Neuron (in vitro differentiated cells): ENCODE data around the gene PFN4.
A peak's percentile ranks its signal among the peaks of the same experiment; 100 is the strongest.
"Not testable (repeated sequence)": the region's sequence is repeated elsewhere in the genome, so short reads cannot be mapped to it uniquely, and the experiment has no call there.

Experiments
- H2AFZ ChIP-seq: one replicate; pipeline ENCODE4 v1.6.1; 2013; ENCODE audit warnings: low read depth, mild to moderate bottlenecking, inconsistent platforms, low read length, moderate library complexity
- H3K27me3 ChIP-seq: one replicate; pipeline ENCODE4 v1.6.1; 2013; ENCODE audit warnings: low read length; ENCODE audit not compliant: insufficient read depth
- H3K36me3 ChIP-seq: one replicate; pipeline ENCODE4 v1.6.1; 2013; ENCODE audit warnings: low read length; ENCODE audit not compliant: insufficient read depth
- H3K4me1 ChIP-seq: one replicate; pipeline ENCODE4 v1.6.1; 2013; ENCODE audit warnings: low read length; ENCODE audit not compliant: insufficient read depth
- H3K4me3 ChIP-seq: 2 replicates; pipeline ENCODE4 v1.5.1; 2013; ENCODE audit warnings: mild to moderate bottlenecking, low read length, moderate library complexity
- H3K9me3 ChIP-seq: one replicate; pipeline ENCODE4 v1.6.1; 2013; ENCODE audit warnings: low read length

The PFN4 gene

DNA sequence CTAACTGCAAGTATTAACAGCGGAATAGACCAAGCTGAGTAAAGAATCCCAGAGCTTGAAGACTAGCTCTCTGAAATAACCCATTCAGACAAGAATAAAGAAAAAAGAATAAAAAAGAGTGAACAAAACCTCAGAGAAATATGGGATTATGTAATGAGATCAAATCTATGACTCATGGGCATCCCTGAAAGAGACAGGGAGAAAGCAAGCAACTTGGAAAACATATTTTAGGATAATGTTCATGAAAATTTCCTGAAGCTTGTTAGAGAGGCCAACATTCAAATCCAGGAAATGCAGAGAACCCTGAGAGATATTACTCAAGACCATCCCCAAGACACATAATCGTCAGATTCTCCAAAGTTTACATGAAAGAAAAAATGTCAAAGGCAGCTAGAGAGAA is 17.3 kb downstream of the PFN4 start:
- no peaks in the 10 kb centered on the region for H3K27me3 ChIP-seq
- no peak overlapping the region for H3K4me3 ChIP-seq
- H3K4me1 ChIP-seq: no peaks in the 10 kb centered on the region
- no peaks in the 10 kb centered on the region for H3K36me3 ChIP-seq
- H3K9me3 ChIP-seq: peaks cover 12% of the 10 kb centered on the region
- no peak overlapping the region for H2AFZ ChIP-seq

GRCh38 chr2:24104906-24105305 is 18.2 kb downstream of the PFN4 start:
- H3K27me3 ChIP-seq: no peaks in the 10 kb centered on the region
- peaks cover 12% of the 10 kb centered on the region for H3K9me3 ChIP-seq
- no peak overlapping the region for H2AFZ ChIP-seq
- no peaks in the 10 kb centered on the region for H3K36me3 ChIP-seq
- no peaks in the 10 kb centered on the region for H3K4me1 ChIP-seq
- H3K4me3 ChIP-seq: no peak overlapping the region

DNA sequence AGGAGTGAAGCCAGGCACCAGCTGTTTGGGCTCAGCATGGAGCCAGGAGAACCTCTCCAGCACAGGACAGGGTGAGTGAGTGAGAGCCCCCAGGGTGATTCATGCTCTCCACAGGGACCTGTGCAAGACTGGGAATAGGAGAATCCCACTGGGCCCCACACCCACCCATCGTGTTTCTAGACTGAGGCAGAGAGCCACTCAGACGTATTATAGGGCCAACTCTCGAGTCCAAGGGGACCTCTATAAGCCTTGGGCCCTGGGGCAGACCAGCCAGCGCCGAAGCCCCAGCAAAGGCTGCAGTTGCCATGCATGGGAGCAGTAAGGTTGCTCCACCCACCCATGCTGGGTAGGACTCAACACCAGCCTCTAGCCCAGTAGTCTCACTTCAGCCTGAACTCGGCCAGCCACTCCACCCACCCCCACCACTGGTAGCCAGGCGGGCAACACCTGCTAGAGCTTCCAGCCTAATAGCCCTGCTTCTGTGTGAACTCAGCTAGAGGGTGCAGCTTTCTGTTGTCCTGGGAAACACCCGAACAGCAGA is 19.0 kb downstream of the PFN4 start:
- Histone ChIP-seq H3K4me1 (no peaks in the 10 kb centered on the region), H3K9me3 (peaks cover 12% of the 10 kb centered on the region), H2AFZ (no peak overlapping the region), H3K4me3 (no peak overlapping the region), H3K36me3 (no peaks in the 10 kb centered on the region), H3K27me3 (no peaks in the 10 kb centered on the region)

DNA sequence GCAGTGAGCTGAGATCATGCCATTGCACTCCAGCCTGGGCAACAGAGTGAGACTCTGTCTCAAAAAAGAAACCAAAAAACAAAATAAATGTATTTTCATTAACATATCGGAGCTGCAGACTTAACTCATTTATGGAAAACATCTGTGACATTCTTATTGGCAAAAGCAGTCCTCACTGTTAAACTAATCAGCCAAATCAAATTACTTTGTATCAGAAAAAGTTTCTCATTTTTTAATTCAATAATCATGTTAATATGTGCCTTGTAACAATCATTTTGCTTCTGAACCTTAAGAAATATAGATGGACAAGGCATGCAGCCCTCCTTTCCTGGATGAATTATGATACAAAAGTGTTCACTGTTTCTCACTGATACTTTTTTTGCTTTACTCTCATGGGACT is 20.5 kb downstream of the PFN4 start:
- Histone ChIP-seq H2AFZ (no peak overlapping the region), H3K4me3 (no peak overlapping the region), H3K27me3 (no peaks in the 10 kb centered on the region), H3K4me1 (no peaks in the 10 kb centered on the region), H3K9me3 (peaks cover 12% of the 10 kb centered on the region), H3K36me3 (no peaks in the 10 kb centered on the region)

DNA sequence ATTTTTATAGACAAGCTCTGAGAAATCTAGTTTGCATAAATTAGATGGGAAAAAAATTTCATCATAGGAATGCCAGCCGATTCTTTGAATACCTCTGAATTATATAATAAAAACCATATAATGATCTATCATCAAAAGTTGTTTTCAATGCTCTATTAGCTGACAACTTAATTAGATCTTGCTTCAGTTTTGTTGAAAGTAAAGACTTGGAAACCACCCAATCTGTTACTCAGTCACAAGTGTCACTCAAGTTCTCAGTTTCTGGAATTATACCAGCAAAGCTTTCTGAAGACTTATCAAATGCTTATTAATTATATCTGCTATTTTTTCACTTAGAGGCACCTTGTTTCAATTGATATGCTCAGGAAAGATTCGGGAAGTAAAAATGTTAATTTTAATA is 21.1 kb downstream of the PFN4 start:
- Histone ChIP-seq H2AFZ (no peak overlapping the region), H3K4me1 (no peaks in the 10 kb centered on the region), H3K9me3 (peaks cover 12% of the 10 kb centered on the region), H3K4me3 (no peak overlapping the region), H3K36me3 (no peaks in the 10 kb centered on the region), H3K27me3 (no peaks in the 10 kb centered on the region)

GRCh38 chr2:24100732-24101131 is 22.4 kb downstream of the PFN4 start:
- H3K4me3 ChIP-seq, H3K36me3 ChIP-seq, H3K27me3 ChIP-seq: not testable (repeated sequence)

GRCh38 chr2:24095171-24095677 is 27.9 kb downstream of the PFN4 start:
- not testable (repeated sequence) for H3K27me3 ChIP-seq, H2AFZ ChIP-seq, H3K4me3 ChIP-seq, H3K4me1 ChIP-seq, H3K9me3 ChIP-seq, H3K36me3 ChIP-seq

More at GRCh38 chr2:24100732-24101131, 22.4 kb downstream of the PFN4 start:
- H2AFZ ChIP-seq, H3K4me1 ChIP-seq: not testable (repeated sequence)
- peaks cover 11% of the 10 kb centered on the region for H3K9me3 ChIP-seq

- H3K4me3 ChIP-seq, H3K4me1 ChIP-seq, H3K36me3 ChIP-seq, H3K27me3 ChIP-seq, H3K9me3 ChIP-seq, H2AFZ ChIP-seq: not testable (repeated sequence)
Measured at GRCh38 chr2:24093270-24093669, 29.9 kb downstream of the PFN4 start.

DNA sequence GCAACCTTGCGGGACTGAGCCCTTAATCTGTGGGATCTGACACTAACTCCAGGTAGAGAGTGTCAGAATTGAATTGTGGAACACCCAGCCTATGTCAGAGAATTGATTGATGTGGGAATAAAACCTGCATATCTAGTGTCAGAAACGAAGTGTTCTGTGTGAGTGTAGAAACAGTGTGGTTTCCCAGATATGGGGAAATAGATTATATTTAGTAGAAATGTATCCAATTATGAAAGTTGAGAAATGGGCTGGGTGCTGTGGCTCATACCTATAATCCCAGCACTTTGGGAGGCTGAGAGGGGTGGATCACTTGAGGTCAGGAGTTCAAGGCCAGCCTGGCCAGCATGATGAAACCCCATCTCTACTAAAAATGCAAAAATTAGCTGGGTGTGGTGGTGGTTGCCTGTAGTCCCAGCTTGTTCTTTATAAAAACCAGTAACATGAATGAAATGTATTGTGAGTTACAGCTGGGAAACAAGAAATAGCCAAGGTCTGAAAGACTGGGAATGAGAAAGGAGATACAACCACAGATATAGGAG is 34.2 kb downstream of the PFN4 start:
- no peaks in the 10 kb centered on the region for H3K27me3 ChIP-seq
- no peaks in the 10 kb centered on the region for H3K9me3 ChIP-seq
- H3K36me3 ChIP-seq: no peaks in the 10 kb centered on the region
- peaks cover 5% of the 10 kb centered on the region for H3K4me1 ChIP-seq
- H3K4me3 ChIP-seq: no peak overlapping the region
- H2AFZ ChIP-seq: no peak overlapping the region

GRCh38 chr2:24087032-24087431 is 36.1 kb downstream of the PFN4 start:
- H3K4me3 ChIP-seq: no peak overlapping the region

GRCh38 chr2:24086241-24086640 is 36.9 kb downstream of the PFN4 start:
- Histone ChIP-seq H2AFZ (no peak overlapping the region), H3K9me3 (no peaks in the 10 kb centered on the region), H3K27me3 (no peaks in the 10 kb centered on the region), H3K4me1 (peaks cover 14% of the 10 kb centered on the region), H3K36me3 (peaks cover 9% of the 10 kb centered on the region), H3K4me3 (no peak overlapping the region)

More at GRCh38 chr2:24087032-24087431, 36.1 kb downstream of the PFN4 start:
- Histone ChIP-seq H3K36me3 (peaks cover 7% of the 10 kb centered on the region), H3K9me3 (no peaks in the 10 kb centered on the region), H2AFZ (no peak overlapping the region), H3K4me1 (peaks cover 14% of the 10 kb centered on the region), H3K27me3 (no peaks in the 10 kb centered on the region)

DNA sequence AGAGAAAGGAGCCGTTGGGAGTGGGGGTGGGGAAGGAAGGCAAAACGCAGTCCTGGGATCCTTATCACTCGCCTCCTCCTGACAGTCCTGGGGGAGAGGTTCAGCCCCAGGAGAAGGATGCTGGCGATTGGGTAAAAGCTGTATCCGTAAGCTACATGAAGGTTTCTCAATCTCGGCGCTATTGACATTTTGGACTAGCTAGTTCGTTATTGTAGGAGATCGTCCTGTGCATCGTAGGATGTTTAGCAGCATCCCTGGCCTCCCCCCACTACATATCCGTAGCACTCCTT is 38.0 kb downstream of the PFN4 start:
- Histone ChIP-seq H3K4me1 (peaks cover 14% of the 10 kb centered on the region), H3K4me3 (peak overlapping the region; percentile 61), H2AFZ (peak overlapping the region; percentile 20), H3K36me3 (peaks cover 17% of the 10 kb centered on the region), H3K9me3 (no peaks in the 10 kb centered on the region), H3K27me3 (no peaks in the 10 kb centered on the region)

DNA sequence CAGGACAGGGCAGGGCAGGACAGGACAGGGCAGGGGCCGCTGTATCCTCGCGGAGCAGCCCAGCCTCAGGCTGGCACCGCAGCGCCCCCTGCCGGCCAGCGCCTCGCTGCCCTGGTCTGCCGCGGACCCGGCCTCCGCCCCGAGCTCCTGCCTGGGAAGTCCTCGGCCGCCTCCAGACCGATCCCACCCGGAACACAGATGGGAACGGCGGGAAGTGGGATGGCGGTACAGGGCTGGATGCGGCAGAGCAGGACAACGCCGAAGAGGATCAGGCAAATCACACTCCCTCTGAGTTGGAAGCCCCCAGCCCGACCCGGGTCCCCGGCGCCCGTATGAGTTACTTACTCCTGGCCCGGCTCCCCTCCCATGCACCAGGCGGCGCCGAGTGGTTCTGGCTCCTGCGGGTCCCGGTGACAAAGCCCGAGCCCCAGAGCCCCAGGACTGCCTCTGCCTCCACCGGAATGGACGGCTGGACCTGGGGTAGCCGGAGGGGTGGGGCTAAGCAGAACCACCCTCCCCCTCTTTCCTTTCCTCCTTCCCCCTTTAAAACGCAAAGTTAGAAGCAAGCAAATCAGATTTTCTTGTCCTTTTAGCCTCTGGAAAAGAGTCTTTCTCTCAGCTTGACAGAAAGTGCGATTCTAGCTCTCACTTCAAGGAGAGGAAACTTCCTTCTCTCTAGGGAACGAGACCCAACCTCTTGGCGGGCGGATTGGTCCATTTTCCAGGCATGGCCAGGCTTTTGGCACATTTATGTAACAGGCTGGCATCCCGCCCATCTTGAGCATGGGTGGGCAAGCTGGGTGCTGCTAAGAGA is 38.5 kb downstream of the PFN4 start, which contains the start of gene TP53I3:
Gene TP53I3, minus strand, starts transcription at position 449 of the 814 bp plus-strand sequence. CDS start 508 bp downstream, outside the sequence.
- no peaks in the 10 kb centered on the region for H3K9me3 ChIP-seq
- peaks cover 14% of the 10 kb centered on the region for H3K4me1 ChIP-seq
- no peaks in the 10 kb centered on the region for H3K27me3 ChIP-seq
- H3K36me3 ChIP-seq: peaks cover 19% of the 10 kb centered on the region
- H3K4me3 ChIP-seq: peak within 1 kb of the TSS; percentile 61
- H2AFZ ChIP-seq: peak within 1 kb of the TSS; percentile 20
